Measurements from ENCODE around the gene RPL37. TPM values are rescaled to one million over a fixed set of nuclear protein-coding genes. Genes with fewer than 3 reads are reported as not detected.

RPL37 gene
- total and polyA plus RNA-seq, 9 of the 15 experiments (the other 6 are each of a cell fraction or from before 2014, with no cell fraction given) = 2,342 to 7,963 (median 4,091) TPM

DNA sequence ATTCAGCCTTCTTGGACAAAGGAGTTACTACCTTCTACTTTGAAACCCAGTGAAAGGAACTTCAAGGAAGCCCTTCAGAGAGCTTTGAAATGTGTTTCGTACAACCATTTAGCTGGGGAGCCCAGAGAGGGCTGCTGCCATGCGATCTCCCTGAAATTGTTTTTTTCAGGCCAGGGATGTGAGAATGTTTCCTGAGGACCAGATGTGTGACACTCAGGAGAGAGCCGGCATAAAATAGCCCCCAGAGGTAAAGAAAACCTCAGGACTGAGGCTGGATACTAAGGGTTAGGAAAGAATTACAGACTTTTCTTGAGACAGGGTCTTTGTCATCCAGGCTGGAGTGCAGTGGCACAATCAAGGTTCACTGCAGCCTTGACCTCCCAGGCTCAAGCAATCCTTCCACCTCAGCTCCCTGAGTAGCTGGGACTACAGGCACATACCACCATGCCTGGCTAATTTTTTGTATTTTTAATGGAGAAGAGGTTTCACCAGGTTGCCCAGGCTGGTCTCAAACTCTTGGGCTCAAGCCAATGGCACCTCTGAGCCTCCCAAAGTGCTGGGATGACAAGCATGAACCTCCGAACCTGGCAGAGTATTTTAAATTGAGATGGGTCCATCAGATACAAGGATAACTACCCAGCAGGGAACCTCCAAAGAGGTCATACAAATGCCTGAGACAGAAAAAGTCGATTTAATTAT, 8.4 kb downstream of the RPL37 start:
- H3K79me2 ChIP-seq (ENCODE audit: control insufficient read depth, insufficient read depth, low read length) = peaks cover 33% of the 10 kb centered on the region
- 64% methylated on average over 5 of the region's 5 CpGs for WGBS (ENCODE audit: insufficient coverage, low coverage, missing lambda C conversion rate)
- H3K9me3 ChIP-seq (replicated peaks; ENCODE audit: control insufficient read depth, insufficient read depth, low read depth, low read length) = no peaks in the 10 kb centered on the region
- no TSS peak for BruUV-seq (replicated peaks)
- H3K9me1 ChIP-seq (ENCODE audit: control insufficient read depth, insufficient read depth, low read length) = no peaks in the 10 kb centered on the region
- H3K4me1 ChIP-seq (replicated peaks in 1 of 2; ENCODE audit: control insufficient read depth in 2 of 2, insufficient read depth in 2 of 2, low read length in 2 of 2) = peaks cover 6 to 10% of the 10 kb centered on the region in 2 experiments; a peak in 4 of 5 replicates
- DNase-seq (ENCODE audit: extremely low read depth in 1 of 4, low spot score in 3 of 4) (no peak), ATAC-seq (peak; percentile 8), FAIRE-seq (no peak)
- H3K4me3 ChIP-seq = no peak overlapping the region
- H3K27me3 ChIP-seq (ENCODE audit: control insufficient read depth in 2 of 2, insufficient read depth in 2 of 2, low read length in 2 of 2) = no peaks in the 10 kb centered on the region
- no peak overlapping the region for H2AFZ ChIP-seq (ENCODE audit: low read depth, low read length)
- H3K4me2 ChIP-seq (ENCODE audit: insufficient read depth, low read length) = no peak overlapping the region
- ChIA-PET POLR2A (interaction anchor here (0.7 to 13.0 kb wide), 13 partner anchors 6 to 66 kb away, joined by 3 to 125 read pairs (median 5); partner anchors contain the start of genes CARD6 and RPL37), CTCF (ENCODE audit: low intra/inter-chr PET ratio) (no interaction called here)
- peaks cover 47% of the 10 kb centered on the region for H4K20me1 ChIP-seq (replicated peaks; ENCODE audit: control insufficient read depth, insufficient read depth, low read length)
- in situ Hi-C loops (cut with MboI) (no loop called here), intact Hi-C loops (cut with micrococcal nuclease) (no loop called here)
- H3K27ac ChIP-seq (ENCODE audit: extremely low read depth, low read depth, low read length) = peak overlapping the region; percentile 50; the same call in 1 of the 3 replicates
- peaks cover 62% of the 10 kb centered on the region for H3K36me3 ChIP-seq (ENCODE audit: control insufficient read depth, insufficient read depth, low read length)
- H3K9ac ChIP-seq (ENCODE audit: insufficient read depth in 1 of 2, low read depth in 2 of 2, low read length in 2 of 2) = no peak overlapping the region; a peak in 1 of 4 replicates
- no peak for TF ChIP-seq NR4A1 (CRISPR knock-in tag; IDR thresholded peaks at IDR 0.05)
- TF ChIP-seq NR4A1 (tag; IDR thresholded peaks at IDR 0.05) = no peak
- peak; percentile 83; the same call in 1 of the 2 replicates for TF ChIP-seq CHCHD3 (CRISPR knock-in tag; IDR thresholded peaks at IDR 0.05)
- TF ChIP-seq ASH1L (IDR thresholded peaks at IDR 0.05; ENCODE audit: borderline replicate concordance, low read depth, partially characterized antibody) = no peak
- TF ChIP-seq SAFB2 (IDR thresholded peaks at IDR 0.05; ENCODE audit: borderline replicate concordance, low read depth, low read length, severe bottlenecking) = no peak
- TF ChIP-seq BCOR (IDR thresholded peaks at IDR 0.05) = no peak
- TF ChIP-seq, protein P1, sequence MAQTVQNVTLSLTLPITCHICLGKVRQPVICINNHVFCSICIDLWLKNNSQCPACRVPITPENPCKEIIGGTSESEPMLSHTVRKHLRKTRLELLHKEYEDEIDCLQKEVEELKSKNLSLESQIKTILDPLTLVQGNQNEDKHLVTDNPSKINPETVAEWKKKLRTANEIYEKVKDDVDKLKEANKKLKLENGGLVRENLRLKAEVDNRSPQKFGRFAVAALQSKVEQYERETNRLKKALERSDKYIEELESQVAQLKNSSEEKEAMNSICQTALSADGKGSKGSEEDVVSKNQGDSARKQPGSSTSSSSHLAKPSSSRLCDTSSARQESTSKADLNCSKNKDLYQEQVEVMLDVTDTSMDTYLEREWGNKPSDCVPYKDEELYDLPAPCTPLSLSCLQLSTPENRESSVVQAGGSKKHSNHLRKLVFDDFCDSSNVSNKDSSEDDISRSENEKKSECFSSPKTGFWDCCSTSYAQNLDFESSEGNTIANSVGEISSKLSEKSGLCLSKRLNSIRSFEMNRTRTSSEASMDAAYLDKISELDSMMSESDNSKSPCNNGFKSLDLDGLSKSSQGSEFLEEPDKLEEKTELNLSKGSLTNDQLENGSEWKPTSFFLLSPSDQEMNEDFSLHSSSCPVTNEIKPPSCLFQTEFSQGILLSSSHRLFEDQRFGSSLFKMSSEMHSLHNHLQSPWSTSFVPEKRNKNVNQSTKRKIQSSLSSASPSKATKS (CRISPR knock-in tag; IDR thresholded peaks at IDR 0.05) = no peak
- TF ChIP-seq NFIC (IDR thresholded peaks at IDR 0.05) = peak; percentile 30; the same call in 1 of the 2 replicates
- TF ChIP-seq POLR2AphosphoS5 (IDR thresholded peaks at IDR 0.05; ENCODE audit: control insufficient read depth, insufficient read depth, low read depth, low read length) = 0 out of 2 replicates have a peak, but pooled peaks have one; percentile 50
- no peak for TF ChIP-seq TBP (optimal IDR thresholded peaks at IDR 0.05; ENCODE audit: low read depth, low read length)
- 0 out of 2 replicates have a peak, but pooled peaks have one; percentile 6 for TF ChIP-seq ZKSCAN1 (IDR thresholded peaks at IDR 0.05; ENCODE audit: low read depth, low read length)
- peak; percentile 30 for TF ChIP-seq SUPT5H (IDR thresholded peaks at IDR 0.05)
- TF ChIP-seq CEBPG (CRISPR knock-in tag; IDR thresholded peaks at IDR 0.05) = no peak
- no peak for TF ChIP-seq CEBPG (tag; conservative IDR thresholded peaks at IDR 0.05 in 1 of 2, IDR thresholded peaks at IDR 0.05 in 1 of 2)
- TF ChIP-seq, protein P2, sequence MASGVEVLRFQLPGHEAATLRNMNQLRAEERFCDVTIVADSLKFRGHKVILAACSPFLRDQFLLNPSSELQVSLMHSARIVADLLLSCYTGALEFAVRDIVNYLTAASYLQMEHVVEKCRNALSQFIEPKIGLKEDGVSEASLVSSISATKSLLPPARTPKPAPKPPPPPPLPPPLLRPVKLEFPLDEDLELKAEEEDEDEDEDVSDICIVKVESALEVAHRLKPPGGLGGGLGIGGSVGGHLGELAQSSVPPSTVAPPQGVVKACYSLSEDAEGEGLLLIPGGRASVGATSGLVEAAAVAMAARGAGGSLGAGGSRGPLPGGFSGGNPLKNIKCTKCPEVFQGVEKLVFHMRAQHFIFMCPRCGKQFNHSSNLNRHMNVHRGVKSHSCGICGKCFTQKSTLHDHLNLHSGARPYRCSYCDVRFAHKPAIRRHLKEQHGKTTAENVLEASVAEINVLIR (CRISPR knock-in tag; IDR thresholded peaks at IDR 0.05) = no peak
- TF ChIP-seq, protein P3, sequence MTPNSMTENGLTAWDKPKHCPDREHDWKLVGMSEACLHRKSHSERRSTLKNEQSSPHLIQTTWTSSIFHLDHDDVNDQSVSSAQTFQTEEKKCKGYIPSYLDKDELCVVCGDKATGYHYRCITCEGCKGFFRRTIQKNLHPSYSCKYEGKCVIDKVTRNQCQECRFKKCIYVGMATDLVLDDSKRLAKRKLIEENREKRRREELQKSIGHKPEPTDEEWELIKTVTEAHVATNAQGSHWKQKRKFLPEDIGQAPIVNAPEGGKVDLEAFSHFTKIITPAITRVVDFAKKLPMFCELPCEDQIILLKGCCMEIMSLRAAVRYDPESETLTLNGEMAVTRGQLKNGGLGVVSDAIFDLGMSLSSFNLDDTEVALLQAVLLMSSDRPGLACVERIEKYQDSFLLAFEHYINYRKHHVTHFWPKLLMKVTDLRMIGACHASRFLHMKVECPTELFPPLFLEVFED (CRISPR knock-in tag; conservative IDR thresholded peaks at IDR 0.05) = 0 out of 2 replicates have a peak, but pooled peaks have one; percentile 10
